ENCODE measurements around the gene PCNX1.
A peak's percentile ranks its signal among the peaks of the same experiment; 100 is the strongest.

PCNX1 gene

GRCh38 chr14:71130491-71131179 is 223.4 kb downstream of the PCNX1 start:
- TF ChIP-seq CTCF (IDR thresholded peaks at IDR 0.05; ENCODE audit: low read depth, low read length) = no peak
- H3K4me3 ChIP-seq (ENCODE audit: low read depth, low read length) = peak overlapping the region; percentile 33

- H3K4me3 ChIP-seq (ENCODE audit: low read depth, low read length) = no peak overlapping the region
- no peak for TF ChIP-seq CTCF (IDR thresholded peaks at IDR 0.05; ENCODE audit: low read depth, low read length)
These were observed 226.0 kb downstream of the PCNX1 start for GRCh38 chr14:71133296-71133695.

GRCh38 chr14:71135496-71135895 is 228.2 kb downstream of the PCNX1 start:
- TF ChIP-seq CTCF (IDR thresholded peaks at IDR 0.05; ENCODE audit: low read depth, low read length) = no peak
- no peak overlapping the region for H3K4me3 ChIP-seq (ENCODE audit: low read depth, low read length)

- TF ChIP-seq CTCF (IDR thresholded peaks at IDR 0.05; ENCODE audit: low read depth, low read length) = no peak
- no peak overlapping the region for H3K4me3 ChIP-seq (ENCODE audit: low read depth, low read length)
These were observed 228.7 kb downstream of the PCNX1 start for GRCh38 chr14:71135911-71136310.

GRCh38 chr14:71136386-71137060 is 229.3 kb downstream of the PCNX1 start:
- TF ChIP-seq CTCF (IDR thresholded peaks at IDR 0.05; ENCODE audit: low read depth, low read length) = no peak

GRCh38 chr14:71137536-71138447 is 230.5 kb downstream of the PCNX1 start:
- no peak overlapping the region for H3K4me3 ChIP-seq (ENCODE audit: low read depth, low read length)
- TF ChIP-seq CTCF (IDR thresholded peaks at IDR 0.05; ENCODE audit: low read depth, low read length) = no peak

More at GRCh38 chr14:71136386-71137060, 229.3 kb downstream of the PCNX1 start:
- no peak overlapping the region for H3K4me3 ChIP-seq (ENCODE audit: low read depth, low read length)
